ENCODE results near the gene HCN3. TPM values are rescaled to one million over a fixed set of nuclear protein-coding genes. Genes with fewer than 3 reads are reported as not detected.
"Not testable (repeated sequence)": the region's sequence is repeated elsewhere in the genome, so short reads cannot be mapped to it uniquely, and the experiment has no call there.

The HCN3 gene
- total and polyA plus RNA-seq, 2 donors from 2014 or later, result 3.3 to 4.5 TPM

DNA sequence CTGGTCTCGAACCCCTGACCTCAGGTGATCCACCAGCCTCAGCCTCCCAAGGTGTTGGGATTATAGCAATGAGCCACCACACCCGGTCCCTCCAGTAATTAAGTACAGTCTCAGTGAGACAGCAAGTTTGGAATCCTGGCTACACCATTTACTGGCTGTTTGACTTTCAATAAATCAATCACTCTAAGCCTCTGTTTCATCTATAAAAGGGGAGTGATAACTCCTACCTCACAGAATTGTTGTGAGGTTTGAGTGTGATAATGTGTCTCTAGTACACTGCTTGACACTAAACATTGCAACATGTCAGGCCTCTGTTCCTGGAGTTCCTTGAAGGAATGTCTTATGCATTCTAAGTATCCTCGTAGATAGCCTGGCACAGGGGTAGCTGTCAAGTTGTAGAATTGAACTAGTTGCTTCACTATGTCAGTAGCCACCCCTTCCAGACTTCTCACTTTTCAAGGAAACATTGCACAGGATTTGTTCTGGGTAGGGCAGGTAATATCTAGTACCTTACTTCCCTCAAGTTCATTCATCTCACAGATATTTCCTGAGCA lies 34.4 kb upstream of the HCN3 start:
- no peak for FAIRE-seq
- Histone ChIP-seq H3K4me3 (ENCODE audit: low read length in 3 of 3) (peak overlapping the region in 1 of 3 donors; percentile 77), H3K27ac (ENCODE audit: low read depth in 2 of 2, low read length in 2 of 2) (no peak overlapping the region)

DNA sequence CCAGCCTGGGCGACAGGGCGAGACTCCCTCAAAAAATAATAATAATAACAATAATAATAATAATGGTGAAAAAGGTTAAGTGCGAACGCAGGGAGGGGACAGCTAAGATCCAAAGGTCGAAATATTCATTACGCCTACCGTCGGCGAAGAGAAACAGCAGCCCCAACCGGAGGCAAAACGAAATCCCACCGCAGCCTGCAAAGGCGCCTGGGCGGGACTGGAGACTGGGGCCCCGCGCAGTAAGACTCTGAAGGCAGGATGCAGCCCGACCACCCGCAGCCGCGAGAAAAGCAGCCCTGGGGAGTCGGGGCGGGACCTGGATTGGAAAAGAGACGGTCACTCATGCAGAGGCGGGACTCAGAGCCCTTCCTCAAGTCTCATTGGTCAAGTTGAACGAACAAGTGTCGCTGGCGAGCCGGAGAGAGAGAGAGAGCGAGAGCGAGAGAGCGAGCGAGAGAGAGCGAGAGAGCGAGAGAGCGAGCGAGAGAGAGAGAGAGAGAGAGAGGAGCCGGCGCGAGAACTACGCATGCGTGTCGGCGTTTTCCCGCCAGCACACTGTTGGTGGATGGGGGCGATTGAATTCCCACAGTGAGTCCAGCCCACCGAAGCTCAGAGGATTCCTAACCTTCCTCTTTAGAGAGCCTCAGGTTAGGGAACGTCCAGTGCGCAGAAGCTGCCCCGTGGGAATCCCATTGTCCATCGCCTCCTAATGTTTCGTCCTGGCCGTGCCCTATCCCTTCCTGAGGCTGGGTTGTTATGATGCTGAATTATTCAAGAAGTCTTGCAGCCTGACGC lies 32.7 kb upstream of the HCN3 start:
- peak overlapping the region; percentile 77 to 85 (median 83) for H3K4me3 ChIP-seq (ENCODE audit: low read length in 3 of 3)
- FAIRE-seq (peak; percentile 3), DNase-seq (peak; percentile 98 to 100 (median 100))
- no peaks in the 10 kb centered on the region for H3K36me3 ChIP-seq (ENCODE audit: control insufficient read depth in 2 of 3, insufficient read depth in 3 of 3, low read length in 3 of 3)
- TF ChIP-seq, protein P1, sequence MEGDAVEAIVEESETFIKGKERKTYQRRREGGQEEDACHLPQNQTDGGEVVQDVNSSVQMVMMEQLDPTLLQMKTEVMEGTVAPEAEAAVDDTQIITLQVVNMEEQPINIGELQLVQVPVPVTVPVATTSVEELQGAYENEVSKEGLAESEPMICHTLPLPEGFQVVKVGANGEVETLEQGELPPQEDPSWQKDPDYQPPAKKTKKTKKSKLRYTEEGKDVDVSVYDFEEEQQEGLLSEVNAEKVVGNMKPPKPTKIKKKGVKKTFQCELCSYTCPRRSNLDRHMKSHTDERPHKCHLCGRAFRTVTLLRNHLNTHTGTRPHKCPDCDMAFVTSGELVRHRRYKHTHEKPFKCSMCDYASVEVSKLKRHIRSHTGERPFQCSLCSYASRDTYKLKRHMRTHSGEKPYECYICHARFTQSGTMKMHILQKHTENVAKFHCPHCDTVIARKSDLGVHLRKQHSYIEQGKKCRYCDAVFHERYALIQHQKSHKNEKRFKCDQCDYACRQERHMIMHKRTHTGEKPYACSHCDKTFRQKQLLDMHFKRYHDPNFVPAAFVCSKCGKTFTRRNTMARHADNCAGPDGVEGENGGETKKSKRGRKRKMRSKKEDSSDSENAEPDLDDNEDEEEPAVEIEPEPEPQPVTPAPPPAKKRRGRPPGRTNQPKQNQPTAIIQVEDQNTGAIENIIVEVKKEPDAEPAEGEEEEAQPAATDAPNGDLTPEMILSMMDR (IDR thresholded peaks at IDR 0.05; ENCODE audit: borderline replicate concordance, extremely low read depth, insufficient read depth), result peak; percentile 96
- peak overlapping the region; percentile 77 to 88 (median 78) for H3K9ac ChIP-seq (ENCODE audit: low read length in 3 of 3)
- peaks cover 0 to 11% (median 9%) of the 10 kb centered on the region in 3 donors for H3K4me1 ChIP-seq (ENCODE audit: control insufficient read depth in 2 of 3, insufficient read depth in 2 of 3, low read depth in 1 of 3, low read length in 3 of 3)
- intact Hi-C loops (cut with DNase I), result no loop called here
- no peaks in the 10 kb centered on the region for H3K27me3 ChIP-seq (ENCODE audit: control insufficient read depth, insufficient read depth, low read length)
- H3K9me3 ChIP-seq (ENCODE audit: control insufficient read depth in 2 of 3, insufficient read depth in 1 of 3, low read length in 3 of 3), result no peaks in the 10 kb centered on the region
- peak overlapping the region; percentile 89 to 90 for H3K27ac ChIP-seq (ENCODE audit: low read depth in 2 of 2, low read length in 2 of 2)

More for the DNA sequence above, 34.4 kb upstream of the HCN3 start:
- TF ChIP-seq, protein P1 (IDR thresholded peaks at IDR 0.05; ENCODE audit: borderline replicate concordance, extremely low read depth, insufficient read depth), result no peak
- peak overlapping the region in 1 of 3 donors; percentile 32 for H3K9ac ChIP-seq (ENCODE audit: low read length in 3 of 3)
- peaks cover 0 to 11% (median 9%) of the 10 kb centered on the region in 3 donors for H3K4me1 ChIP-seq (ENCODE audit: control insufficient read depth in 2 of 3, insufficient read depth in 2 of 3, low read depth in 1 of 3, low read length in 3 of 3)
- H3K9me3 ChIP-seq (ENCODE audit: control insufficient read depth in 2 of 3, insufficient read depth in 1 of 3, low read length in 3 of 3), result no peaks in the 10 kb centered on the region
- no peak for DNase-seq
- H3K27me3 ChIP-seq (ENCODE audit: control insufficient read depth, insufficient read depth, low read length), result no peaks in the 10 kb centered on the region
- intact Hi-C loops (cut with DNase I), result no loop called here
- H3K36me3 ChIP-seq (ENCODE audit: control insufficient read depth in 2 of 3, insufficient read depth in 3 of 3, low read length in 3 of 3), result peaks cover 0 to 2% (median 0%) of the 10 kb centered on the region in 3 donors

DNA sequence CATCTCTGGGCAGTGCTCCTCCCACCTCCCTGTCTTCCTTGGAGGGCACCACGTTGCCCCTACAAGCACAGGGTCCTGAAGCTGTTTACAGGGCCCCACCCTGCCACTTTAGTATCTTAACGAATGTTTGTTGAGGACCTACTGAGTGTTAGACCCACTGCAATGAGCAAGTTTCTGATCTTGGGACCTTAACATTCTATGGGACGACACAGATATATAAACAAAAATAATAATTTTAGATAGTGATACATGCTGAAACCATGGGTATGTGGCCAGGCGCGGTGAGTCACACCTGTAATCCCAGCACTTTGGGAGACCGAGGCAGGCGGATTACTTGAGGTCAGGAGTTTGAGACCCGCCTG lies 32.1 kb upstream of the HCN3 start:
- peaks cover 0 to 11% (median 9%) of the 10 kb centered on the region in 3 donors for H3K4me1 ChIP-seq (ENCODE audit: control insufficient read depth in 2 of 3, insufficient read depth in 2 of 3, low read depth in 1 of 3, low read length in 3 of 3)
- peak overlapping the region; percentile 89 to 90 for H3K27ac ChIP-seq (ENCODE audit: low read depth in 2 of 2, low read length in 2 of 2)
- no peaks in the 10 kb centered on the region for H3K27me3 ChIP-seq (ENCODE audit: control insufficient read depth, insufficient read depth, low read length)
- intact Hi-C loops (cut with DNase I), result no loop called here
- FAIRE-seq, result no peak
- H3K9me3 ChIP-seq (ENCODE audit: control insufficient read depth in 2 of 3, insufficient read depth in 1 of 3, low read length in 3 of 3), result no peaks in the 10 kb centered on the region
- H3K9ac ChIP-seq (ENCODE audit: low read length in 3 of 3), result peak overlapping the region in 2 of 3 donors; percentile 77 to 88
- TF ChIP-seq, protein P1 (IDR thresholded peaks at IDR 0.05; ENCODE audit: borderline replicate concordance, extremely low read depth, insufficient read depth), result no peak
- peak overlapping the region; percentile 77 to 85 (median 83) for H3K4me3 ChIP-seq (ENCODE audit: low read length in 3 of 3)
- DNase-seq, result no peak
- no peaks in the 10 kb centered on the region for H3K36me3 ChIP-seq (ENCODE audit: control insufficient read depth in 2 of 3, insufficient read depth in 3 of 3, low read length in 3 of 3)

DNA sequence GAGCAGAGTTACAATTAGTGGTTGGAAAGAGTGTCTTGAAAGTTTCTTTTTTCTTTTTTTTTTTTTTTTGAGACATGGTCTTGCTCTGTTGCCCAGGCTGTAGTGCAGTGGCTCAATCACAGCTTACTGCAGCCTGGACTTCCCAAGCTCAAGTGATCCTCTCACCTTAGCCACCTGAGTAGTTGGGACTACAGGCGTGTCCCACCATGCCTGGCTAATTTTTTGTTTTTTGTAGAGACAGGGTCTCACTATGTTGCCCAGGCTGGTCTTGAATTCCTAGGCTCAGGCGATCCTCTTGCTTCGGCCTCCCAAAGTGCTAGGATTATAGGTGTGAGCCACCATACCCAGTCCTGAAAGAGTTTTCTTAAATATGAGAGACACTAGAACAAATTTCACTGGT lies 30.5 kb upstream of the HCN3 start:
- H3K9ac ChIP-seq (ENCODE audit: low read length in 3 of 3); H3K27me3 ChIP-seq (ENCODE audit: control insufficient read depth, insufficient read depth, low read length); H3K27ac ChIP-seq (ENCODE audit: low read depth in 2 of 2, low read length in 2 of 2); intact Hi-C loops (cut with DNase I); H3K36me3 ChIP-seq (ENCODE audit: control insufficient read depth in 2 of 3, insufficient read depth in 3 of 3, low read length in 3 of 3); H3K9me3 ChIP-seq (ENCODE audit: control insufficient read depth in 2 of 3, insufficient read depth in 1 of 3, low read length in 3 of 3); DNase-seq; FAIRE-seq; H3K4me3 ChIP-seq (ENCODE audit: low read length in 3 of 3): not testable (repeated sequence)
- H3K4me1 ChIP-seq (ENCODE audit: control insufficient read depth in 2 of 3, insufficient read depth in 2 of 3, low read depth in 1 of 3, low read length in 3 of 3), result peaks cover 0 to 12% (median 11%) of the 10 kb centered on the region in 3 donors
